Stomach smooth muscle (tissue), 2 donors: Measurements from ENCODE around the gene MAPK7.

Experiments
- H3K27ac ChIP-seq: one replicate; pipeline ENCODE4 v1.7.0; 2013; ENCODE audit warnings: mild to moderate bottlenecking, low read length, inconsistent platforms
- H3K27me3 ChIP-seq, 2 donors: one replicate each; pipeline ENCODE4 v1.7.0; 2013; ENCODE audit warnings: low read length in 2 of 2; ENCODE audit not compliant: insufficient read depth in 2 of 2, control insufficient read depth in 1 of 2
- H3K36me3 ChIP-seq, 2 donors: one replicate each; pipeline ENCODE4 v1.7.0; 2013; ENCODE audit warnings: low read length in 2 of 2; ENCODE audit not compliant: control insufficient read depth in 2 of 2, insufficient read depth in 2 of 2
- H3K4me1 ChIP-seq: one replicate; pipeline ENCODE4 v1.7.0; 2013; ENCODE audit warnings: low read length; ENCODE audit not compliant: control insufficient read depth, insufficient read depth
- H3K4me3 ChIP-seq, 2 donors: one replicate each; pipeline ENCODE4 v1.7.0; 2013; ENCODE audit warnings: low read length in 2 of 2
- H3K9ac ChIP-seq, 2 donors: one replicate each; pipeline ENCODE4 v1.7.0; 2013; ENCODE audit warnings: low read length in 2 of 2, mild to moderate bottlenecking in 1 of 2
- H3K9me3 ChIP-seq, 2 donors: one replicate each; pipeline ENCODE4 v1.7.0; 2013; ENCODE audit warnings: low read length in 2 of 2; ENCODE audit not compliant: control insufficient read depth in 2 of 2
- donor health status: healthy.
- donor health status: Pancreatic carcinoma.

MAPK7 gene

GRCh38 chr17:19354748-19355147 lies 23.6 kb upstream of the MAPK7 start:
- Histone ChIP-seq H3K27ac (no peak overlapping the region), H3K9me3 (no peaks in the 10 kb centered on the region), H3K4me1 (no peaks in the 10 kb centered on the region), H3K4me3 (no peak overlapping the region), H3K27me3 (no peaks in the 10 kb centered on the region), H3K9ac (no peak overlapping the region), H3K36me3 (peaks cover 3 to 10% of the 10 kb centered on the region in 2 donors)

GRCh38 chr17:19357351-19357750 lies 20.9 kb upstream of the MAPK7 start:
- H3K4me1 ChIP-seq, result peaks cover 5% of the 10 kb centered on the region
- H3K27me3 ChIP-seq, result no peaks in the 10 kb centered on the region
- no peaks in the 10 kb centered on the region for H3K9me3 ChIP-seq
- peaks cover 3 to 10% of the 10 kb centered on the region in 2 donors for H3K36me3 ChIP-seq
- H3K4me3 ChIP-seq, result no peak overlapping the region
- H3K9ac ChIP-seq, result no peak overlapping the region
- no peak overlapping the region for H3K27ac ChIP-seq

GRCh38 chr17:19357761-19358160 lies 20.5 kb upstream of the MAPK7 start:
- Histone ChIP-seq H3K27me3 (no peaks in the 10 kb centered on the region), H3K4me1 (peaks cover 5% of the 10 kb centered on the region), H3K27ac (no peak overlapping the region), H3K4me3 (no peak overlapping the region), H3K9me3 (no peaks in the 10 kb centered on the region), H3K9ac (no peak overlapping the region), H3K36me3 (peaks cover 3 to 10% of the 10 kb centered on the region in 2 donors)

GRCh38 chr17:19359151-19359550 lies 19.1 kb upstream of the MAPK7 start:
- Histone ChIP-seq H3K27ac (no peak overlapping the region), H3K4me1 (peaks cover 11% of the 10 kb centered on the region), H3K27me3 (no peaks in the 10 kb centered on the region), H3K9ac (no peak overlapping the region), H3K9me3 (no peaks in the 10 kb centered on the region), H3K36me3 (peaks cover 3 to 10% of the 10 kb centered on the region in 2 donors), H3K4me3 (no peak overlapping the region)

GRCh38 chr17:19359856-19360255 lies 18.4 kb upstream of the MAPK7 start:
- Histone ChIP-seq H3K9ac (no peak overlapping the region), H3K27me3 (no peaks in the 10 kb centered on the region), H3K4me3 (no peak overlapping the region), H3K27ac (no peak overlapping the region), H3K9me3 (no peaks in the 10 kb centered on the region), H3K36me3 (peaks cover 3 to 10% of the 10 kb centered on the region in 2 donors), H3K4me1 (peaks cover 11% of the 10 kb centered on the region)

- peaks cover 3 to 10% of the 10 kb centered on the region in 2 donors for H3K36me3 ChIP-seq
- no peak overlapping the region for H3K27ac ChIP-seq
- no peaks in the 10 kb centered on the region for H3K27me3 ChIP-seq
- no peak overlapping the region for H3K4me3 ChIP-seq
- no peak overlapping the region for H3K9ac ChIP-seq
- peaks cover 11% of the 10 kb centered on the region for H3K4me1 ChIP-seq
- H3K9me3 ChIP-seq, result no peaks in the 10 kb centered on the region
Observed at GRCh38 chr17:19360772-19361171, 17.5 kb upstream of the MAPK7 start.

- H3K27me3 ChIP-seq, result no peaks in the 10 kb centered on the region
- H3K4me1 ChIP-seq, result peaks cover 11% of the 10 kb centered on the region
- H3K4me3 ChIP-seq, result no peak overlapping the region
- no peaks in the 10 kb centered on the region for H3K9me3 ChIP-seq
- H3K9ac ChIP-seq, result no peak overlapping the region
- no peak overlapping the region for H3K27ac ChIP-seq
- H3K36me3 ChIP-seq, result peaks cover 3 to 10% of the 10 kb centered on the region in 2 donors
Observed at GRCh38 chr17:19361326-19361725, 17.0 kb upstream of the MAPK7 start.

- Histone ChIP-seq H3K9me3 (no peaks in the 10 kb centered on the region), H3K4me3 (peak overlapping the region; percentile 89 to 92), H3K27ac (peak overlapping the region; percentile 70), H3K4me1 (peaks cover 11% of the 10 kb centered on the region), H3K27me3 (no peaks in the 10 kb centered on the region), H3K36me3 (peaks cover 3 to 10% of the 10 kb centered on the region in 2 donors), H3K9ac (peak overlapping the region; percentile 56 to 81)
Observed at GRCh38 chr17:19361944-19362276, 16.4 kb upstream of the MAPK7 start.

GRCh38 chr17:19362277-19363113 lies 15.8 kb upstream of the MAPK7 start, which contains the start of gene B9D1:
B9D1 (minus strand) TSS chr17:19362723; CDS start chr17:19362569, 154 bp downstream.
- Histone ChIP-seq H3K9me3 (no peaks in the 10 kb centered on the region), H3K27me3 (no peaks in the 10 kb centered on the region), H3K4me1 (peaks cover 11% of the 10 kb centered on the region), H3K36me3 (peaks cover 0 to 5% of the 10 kb centered on the region in 2 donors), H3K4me3 (peak within 1 kb of the TSS; percentile 89 to 92), H3K27ac (peak within 1 kb of the TSS; percentile 70), H3K9ac (peak within 1 kb of the TSS; percentile 56 to 81)

- Histone ChIP-seq H3K27me3 (no peaks in the 10 kb centered on the region), H3K9me3 (no peaks in the 10 kb centered on the region), H3K27ac (peak overlapping the region; percentile 70), H3K36me3 (peaks cover 0 to 2% of the 10 kb centered on the region in 2 donors), H3K9ac (no peak overlapping the region), H3K4me1 (peaks cover 11% of the 10 kb centered on the region), H3K4me3 (peak overlapping the region; percentile 89 to 92)
Observed at GRCh38 chr17:19363114-19363438, 15.2 kb upstream of the MAPK7 start.

GRCh38 chr17:19363460-19364035 lies 14.8 kb upstream of the MAPK7 start:
- no peak overlapping the region for H3K27ac ChIP-seq

More at GRCh38 chr17:19363460-19364035, 14.8 kb upstream of the MAPK7 start:
- Histone ChIP-seq H3K9me3 (no peaks in the 10 kb centered on the region), H3K4me1 (peaks cover 11% of the 10 kb centered on the region), H3K36me3 (no peaks in the 10 kb centered on the region), H3K9ac (no peak overlapping the region), H3K4me3 (peak overlapping the region in 1 of 2 donors; percentile 89), H3K27me3 (no peaks in the 10 kb centered on the region)
